Measurements from ENCODE around the gene TBC1D3E.
"Not testable (repeated sequence)": the region's sequence is repeated elsewhere in the genome, so short reads cannot be mapped to it uniquely, and the experiment has no call there.

The TBC1D3E gene

DNA sequence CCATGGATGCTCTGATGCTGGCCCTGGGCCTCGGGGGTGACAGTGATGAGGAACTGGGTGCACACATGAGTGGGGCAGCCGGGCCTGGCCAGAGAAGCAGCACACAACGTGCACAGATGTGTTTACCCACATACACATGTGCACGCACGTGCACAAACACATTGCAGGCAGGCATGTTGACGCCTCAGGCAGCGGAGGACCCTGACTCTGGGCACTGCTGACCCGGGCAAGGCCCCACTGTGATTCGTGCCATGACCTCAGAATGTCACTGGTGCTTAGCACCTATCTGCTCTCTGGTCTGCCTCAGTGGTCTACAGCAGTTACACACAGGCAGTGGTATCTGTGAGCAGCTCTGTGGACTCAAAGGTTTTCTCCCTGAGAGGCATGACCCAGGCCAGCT is at the start of gene TBC1D3E:
TBC1D3E (plus strand) TSS at position 301 of the 400 bp plus-strand sequence. CDS start 1,545 bp downstream, outside the sequence.
- not testable (repeated sequence) for H2AFZ ChIP-seq (ENCODE audit: low read depth, low read length); H3K79me2 ChIP-seq (ENCODE audit: insufficient read depth, low read length); H4K20me1 ChIP-seq (ENCODE audit: insufficient read depth, low read length); H3K27me3 ChIP-seq (ENCODE audit: insufficient read depth, low read length, poor library complexity); H3K27ac ChIP-seq (ENCODE audit: low read length); H3K4me3 ChIP-seq (ENCODE audit: low read depth in 1 of 2, low read length in 2 of 2); H3K9me3 ChIP-seq (ENCODE audit: insufficient read depth, low read length, severe bottlenecking); ATAC-seq (ENCODE audit: insufficient read depth, low read depth); H3K4me2 ChIP-seq (ENCODE audit: insufficient read depth, low read length); H3K9ac ChIP-seq (ENCODE audit: low read depth, low read length); DNase-seq; H3K36me3 ChIP-seq (ENCODE audit: insufficient read depth, low read length); H3K4me1 ChIP-seq (ENCODE audit: insufficient read depth, low read length)

DNA sequence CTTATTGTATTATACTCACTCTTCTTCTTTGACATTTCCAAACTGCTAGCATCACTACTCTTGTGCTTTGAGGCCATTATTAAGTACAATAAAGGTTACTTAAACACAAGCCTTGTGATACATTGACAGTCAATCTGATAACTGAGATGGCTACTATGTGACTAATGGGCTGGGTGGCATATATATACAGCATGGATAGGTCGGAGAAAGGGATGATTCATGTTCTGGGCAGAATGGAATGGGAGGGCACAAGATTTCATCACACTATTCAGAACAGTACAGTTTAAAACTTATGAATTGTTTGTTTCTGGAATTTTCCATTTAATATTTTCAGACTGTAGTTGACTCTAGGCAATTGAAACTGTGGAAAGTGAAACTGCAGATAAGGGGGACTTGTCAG is 40.4 kb upstream of the TBC1D3E start:
- DNase-seq; H2AFZ ChIP-seq (ENCODE audit: low read depth, low read length); H3K4me1 ChIP-seq (ENCODE audit: insufficient read depth, low read length); H3K79me2 ChIP-seq (ENCODE audit: insufficient read depth, low read length); H4K20me1 ChIP-seq (ENCODE audit: insufficient read depth, low read length); H3K27ac ChIP-seq (ENCODE audit: low read length); H3K4me3 ChIP-seq (ENCODE audit: low read depth in 1 of 2, low read length in 2 of 2); H3K9me3 ChIP-seq (ENCODE audit: insufficient read depth, low read length, severe bottlenecking); H3K9ac ChIP-seq (ENCODE audit: low read depth, low read length); ATAC-seq (ENCODE audit: insufficient read depth, low read depth); H3K4me2 ChIP-seq (ENCODE audit: insufficient read depth, low read length); H3K36me3 ChIP-seq (ENCODE audit: insufficient read depth, low read length); H3K27me3 ChIP-seq (ENCODE audit: insufficient read depth, low read length, poor library complexity): not testable (repeated sequence)

DNA sequence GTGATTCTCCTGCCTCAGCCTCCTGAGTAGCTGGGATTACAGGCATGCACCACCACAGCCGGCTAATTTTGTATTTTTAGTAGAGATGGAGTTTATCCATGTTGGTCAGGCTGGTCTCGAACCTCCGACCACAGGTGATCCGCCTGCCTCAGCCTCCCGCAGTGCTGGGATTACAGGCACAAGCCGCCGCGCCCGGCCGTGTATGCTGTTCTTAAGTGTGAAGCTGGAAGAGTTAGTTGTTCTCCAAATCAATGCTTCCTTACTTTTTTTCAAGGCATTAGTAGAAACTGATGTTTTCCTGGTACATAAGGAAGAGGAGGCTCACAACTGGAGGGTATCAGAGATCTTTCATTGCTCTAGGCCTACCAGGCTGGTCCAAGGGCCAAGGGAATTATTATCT is 39.6 kb upstream of the TBC1D3E start:
- H4K20me1 ChIP-seq (ENCODE audit: insufficient read depth, low read length); H3K4me2 ChIP-seq (ENCODE audit: insufficient read depth, low read length); H3K79me2 ChIP-seq (ENCODE audit: insufficient read depth, low read length); ATAC-seq (ENCODE audit: insufficient read depth, low read depth); H3K27me3 ChIP-seq (ENCODE audit: insufficient read depth, low read length, poor library complexity); H3K9ac ChIP-seq (ENCODE audit: low read depth, low read length); DNase-seq; H3K27ac ChIP-seq (ENCODE audit: low read length); H3K36me3 ChIP-seq (ENCODE audit: insufficient read depth, low read length); H2AFZ ChIP-seq (ENCODE audit: low read depth, low read length); H3K9me3 ChIP-seq (ENCODE audit: insufficient read depth, low read length, severe bottlenecking); H3K4me3 ChIP-seq (ENCODE audit: low read depth in 1 of 2, low read length in 2 of 2); H3K4me1 ChIP-seq (ENCODE audit: insufficient read depth, low read length): not testable (repeated sequence)

DNA sequence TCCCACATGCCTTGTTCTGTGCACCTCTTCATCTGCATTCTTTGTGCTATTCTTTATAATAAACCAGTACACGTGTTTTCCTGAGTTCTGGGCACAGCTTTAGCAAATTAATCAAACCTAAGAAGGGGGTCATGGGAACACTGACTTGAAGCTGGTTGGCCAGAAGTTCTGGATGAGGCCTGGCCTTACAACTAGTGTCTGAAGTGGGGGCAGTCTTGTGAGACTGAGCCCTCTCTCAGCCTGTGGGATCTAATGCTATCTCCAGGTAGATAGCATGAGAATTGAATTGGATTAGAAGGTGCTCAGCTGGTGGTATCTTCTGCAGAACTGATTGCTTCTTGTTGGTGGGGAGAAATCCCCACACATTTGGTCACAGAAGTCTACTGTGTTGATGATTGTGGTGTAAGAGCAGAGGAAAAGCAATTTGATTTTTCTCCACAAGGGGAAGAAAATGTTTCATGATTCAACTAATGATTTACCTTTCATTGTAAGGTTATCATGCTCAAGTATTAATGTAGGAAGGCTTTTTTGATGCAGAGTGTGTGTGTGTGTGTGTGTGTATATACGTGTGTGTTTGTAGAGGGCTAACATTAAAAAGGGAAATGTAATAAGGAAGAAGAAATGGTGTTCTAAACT is 33.6 kb upstream of the TBC1D3E start:
- H3K36me3 ChIP-seq (ENCODE audit: insufficient read depth, low read length); H3K27me3 ChIP-seq (ENCODE audit: insufficient read depth, low read length, poor library complexity); H3K27ac ChIP-seq (ENCODE audit: low read length); H4K20me1 ChIP-seq (ENCODE audit: insufficient read depth, low read length); DNase-seq; H3K4me1 ChIP-seq (ENCODE audit: insufficient read depth, low read length); H3K4me3 ChIP-seq (ENCODE audit: low read depth in 1 of 2, low read length in 2 of 2); H3K79me2 ChIP-seq (ENCODE audit: insufficient read depth, low read length); ATAC-seq (ENCODE audit: insufficient read depth, low read depth); H3K4me2 ChIP-seq (ENCODE audit: insufficient read depth, low read length); H2AFZ ChIP-seq (ENCODE audit: low read depth, low read length); H3K9me3 ChIP-seq (ENCODE audit: insufficient read depth, low read length, severe bottlenecking); H3K9ac ChIP-seq (ENCODE audit: low read depth, low read length): not testable (repeated sequence)

DNA sequence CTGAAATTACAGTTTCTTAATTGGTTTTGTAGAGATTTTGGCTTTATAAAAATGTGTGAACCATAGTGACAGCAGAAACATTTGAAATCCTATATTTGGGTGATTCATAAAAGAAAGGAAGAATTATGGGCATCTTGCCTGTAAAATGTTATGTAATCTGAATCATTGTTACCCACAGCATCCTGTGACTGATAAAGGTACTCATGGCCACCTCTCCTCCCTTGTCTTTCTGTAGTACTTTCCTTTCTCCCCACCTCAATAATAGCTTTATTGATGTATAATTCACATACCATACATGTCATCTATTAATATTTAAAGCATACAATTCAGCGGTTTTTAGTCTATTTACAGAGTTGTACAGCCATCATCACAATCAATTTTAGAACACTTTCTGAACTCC is 28.5 kb upstream of the TBC1D3E start:
- not testable (repeated sequence) for H3K4me1 ChIP-seq (ENCODE audit: insufficient read depth, low read length); H3K27me3 ChIP-seq (ENCODE audit: insufficient read depth, low read length, poor library complexity); H3K9ac ChIP-seq (ENCODE audit: low read depth, low read length); ATAC-seq (ENCODE audit: insufficient read depth, low read depth); H2AFZ ChIP-seq (ENCODE audit: low read depth, low read length); H3K36me3 ChIP-seq (ENCODE audit: insufficient read depth, low read length); DNase-seq; H3K9me3 ChIP-seq (ENCODE audit: insufficient read depth, low read length, severe bottlenecking); H3K27ac ChIP-seq (ENCODE audit: low read length); H3K4me2 ChIP-seq (ENCODE audit: insufficient read depth, low read length); H4K20me1 ChIP-seq (ENCODE audit: insufficient read depth, low read length); H3K4me3 ChIP-seq (ENCODE audit: low read depth in 1 of 2, low read length in 2 of 2); H3K79me2 ChIP-seq (ENCODE audit: insufficient read depth, low read length)

DNA sequence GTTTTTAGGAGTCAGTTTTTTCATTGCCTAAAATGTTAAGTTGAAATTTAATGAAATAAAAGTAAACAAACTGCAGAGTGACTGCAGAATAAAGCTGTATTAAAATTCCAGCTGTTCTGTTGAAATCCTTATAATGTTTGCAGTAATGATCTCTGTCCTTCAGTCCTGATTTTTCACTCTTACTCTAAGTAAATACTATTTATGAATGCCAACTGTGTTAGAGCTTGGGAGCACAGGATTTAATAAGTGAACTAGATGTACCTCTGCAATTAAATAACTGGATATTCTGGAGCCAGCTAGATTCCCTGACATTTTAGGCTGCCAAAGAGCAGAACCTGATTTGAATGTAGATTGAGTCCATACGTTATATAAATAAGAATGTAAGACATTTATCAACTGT is 7.9 kb upstream of the TBC1D3E start:
- not testable (repeated sequence) for H2AFZ ChIP-seq (ENCODE audit: low read depth, low read length); H3K9ac ChIP-seq (ENCODE audit: low read depth, low read length); H3K27ac ChIP-seq (ENCODE audit: low read length); H3K79me2 ChIP-seq (ENCODE audit: insufficient read depth, low read length); H3K4me1 ChIP-seq (ENCODE audit: insufficient read depth, low read length); H4K20me1 ChIP-seq (ENCODE audit: insufficient read depth, low read length); H3K9me3 ChIP-seq (ENCODE audit: insufficient read depth, low read length, severe bottlenecking); ATAC-seq (ENCODE audit: insufficient read depth, low read depth); DNase-seq; H3K27me3 ChIP-seq (ENCODE audit: insufficient read depth, low read length, poor library complexity); H3K4me2 ChIP-seq (ENCODE audit: insufficient read depth, low read length); H3K36me3 ChIP-seq (ENCODE audit: insufficient read depth, low read length); H3K4me3 ChIP-seq (ENCODE audit: low read depth in 1 of 2, low read length in 2 of 2)

DNA sequence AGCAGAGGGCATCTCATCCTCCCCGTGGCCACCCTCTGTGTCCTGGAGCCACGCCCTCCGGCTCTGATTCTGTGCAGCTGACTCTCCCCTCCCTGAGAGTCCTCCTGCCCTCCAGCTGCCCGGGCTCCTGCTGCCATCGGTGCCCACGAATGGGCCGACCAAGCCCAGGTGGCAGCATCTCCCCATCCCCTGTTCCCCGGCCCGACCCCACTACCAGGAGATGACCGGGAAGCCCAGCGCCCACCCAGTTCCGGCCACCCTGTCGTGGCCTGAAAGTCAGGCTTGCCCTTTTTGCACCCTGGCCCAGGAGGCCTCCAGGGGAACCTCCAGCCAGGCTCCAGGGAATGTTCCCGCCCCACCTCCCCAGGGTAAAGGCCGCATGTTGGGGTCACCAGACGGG is 7.1 kb downstream of the TBC1D3E start:
- H3K9ac ChIP-seq (ENCODE audit: low read depth, low read length); H3K4me2 ChIP-seq (ENCODE audit: insufficient read depth, low read length); H3K4me3 ChIP-seq (ENCODE audit: low read depth in 1 of 2, low read length in 2 of 2); DNase-seq; H3K27ac ChIP-seq (ENCODE audit: low read length); ATAC-seq (ENCODE audit: insufficient read depth, low read depth); H3K27me3 ChIP-seq (ENCODE audit: insufficient read depth, low read length, poor library complexity); H3K9me3 ChIP-seq (ENCODE audit: insufficient read depth, low read length, severe bottlenecking); H3K4me1 ChIP-seq (ENCODE audit: insufficient read depth, low read length); H3K36me3 ChIP-seq (ENCODE audit: insufficient read depth, low read length); H4K20me1 ChIP-seq (ENCODE audit: insufficient read depth, low read length); H3K79me2 ChIP-seq (ENCODE audit: insufficient read depth, low read length); H2AFZ ChIP-seq (ENCODE audit: low read depth, low read length): not testable (repeated sequence)
